Tibial artery (tissue), 4 donors: ENCODE data around the gene PPM1L.

Experiments
- DNase-seq, 2 donors: peaks; one replicate each; pipeline ENCODE4 v3.0.0-alpha.2; 2019
- H3K27ac ChIP-seq, 2 donors: fragments of 200-600 bp; sonication (generic) in 1 of 2; 1 replicate in 1 of 2; 2 replicates in 1 of 2; pipeline ENCODE4 v1.5.1; 2018 to 2019; ENCODE audit warnings: mild to moderate bottlenecking in 1 of 2
- H3K27me3 ChIP-seq, 2 donors: fragments of 200-600 bp; sonication (generic) in 1 of 2; one replicate each; pipeline versions ENCODE4 v1.5.1 to v1.6.0; 2016 to 2019
- H3K36me3 ChIP-seq, 3 donors: fragments of 200-600 bp; sonication (generic) in 2 of 3; one replicate each; pipeline ENCODE4 v1.5.1; 2016 to 2019; ENCODE audit warnings: mild to moderate bottlenecking in 2 of 3
- H3K4me1 ChIP-seq, 4 donors: fragments of 200-600 bp; sonication (generic) in 2 of 4; 1 replicate in 3 of 4; 2 replicates in 1 of 4; pipeline ENCODE4 v1.5.1; 2016 to 2019
- H3K4me3 ChIP-seq, 2 donors: fragments of 200-600 bp; sonication (generic) in 1 of 2; 1 replicate in 1 of 2; 2 replicates in 1 of 2; pipeline ENCODE4 v1.5.1; 2018 to 2019; ENCODE audit warnings: mild to moderate bottlenecking in 2 of 2
- H3K9me3 ChIP-seq, 3 donors: fragments of 200-600 bp; sonication (generic) in 1 of 3; one replicate each; pipeline ENCODE4 v1.5.1; 2016 to 2019
- CTCF ChIP-seq, 2 experiments: fragments of 200-600 bp in 1 of 2; fragments of 450-650 bp in 1 of 2; IDR thresholded peaks; one replicate each; pipeline ENCODE4 v1.5.1; 2017 to 2019; ENCODE audit warnings: antibody characterized with exemption in 2 of 2, mild to moderate bottlenecking in 1 of 2, moderate library complexity in 1 of 2
- intact Hi-C: fragments of 100-400 bp; cut with DNase I; formaldehyde crosslinking; loops from one replicate; pipeline ENCODE4 v1.15.0; 2023; ENCODE audit warnings: low total_unique reads

PPM1L gene

GRCh38 chr3:160893207-160893606, 137.2 kb downstream of the PPM1L start:
- no peaks in the 10 kb centered on the region for H3K9me3 ChIP-seq
- H3K36me3 ChIP-seq = no peaks in the 10 kb centered on the region
- no peak for DNase-seq
- no peak for TF ChIP-seq CTCF (IDR thresholded peaks at IDR 0.05)
- no peaks in the 10 kb centered on the region for H3K27me3 ChIP-seq
- H3K4me3 ChIP-seq = no peak overlapping the region
- intact Hi-C loops = no loop called here
- H3K27ac ChIP-seq = no peak overlapping the region
- H3K4me1 ChIP-seq = no peaks in the 10 kb centered on the region

GRCh38 chr3:160904691-160905090, 148.7 kb downstream of the PPM1L start:
- no peak for TF ChIP-seq CTCF (IDR thresholded peaks at IDR 0.05)
- Histone ChIP-seq H3K4me3 (no peak overlapping the region), H3K9me3 (peaks cover 0 to 5% (median 0%) of the 10 kb centered on the region in 3 donors), H3K27ac (no peak overlapping the region), H3K4me1 (no peaks in the 10 kb centered on the region), H3K36me3 (no peaks in the 10 kb centered on the region), H3K27me3 (no peaks in the 10 kb centered on the region)
- no peak for DNase-seq
- intact Hi-C loops = no loop called here

GRCh38 chr3:160906646-160907045, 150.6 kb downstream of the PPM1L start:
- intact Hi-C loops = no loop called here
- H3K4me3 ChIP-seq = no peak overlapping the region
- no peaks in the 10 kb centered on the region for H3K27me3 ChIP-seq
- DNase-seq = no peak
- H3K27ac ChIP-seq = no peak overlapping the region
- no peak for TF ChIP-seq CTCF (IDR thresholded peaks at IDR 0.05)
- H3K4me1 ChIP-seq = peaks cover 0 to 5% (median 0%) of the 10 kb centered on the region in 4 donors
- peaks cover 0 to 5% (median 0%) of the 10 kb centered on the region in 3 donors for H3K9me3 ChIP-seq
- H3K36me3 ChIP-seq = no peaks in the 10 kb centered on the region

- Histone ChIP-seq H3K9me3 (peaks cover 0 to 5% (median 0%) of the 10 kb centered on the region in 3 donors), H3K4me1 (peaks cover 0 to 5% (median 0%) of the 10 kb centered on the region in 4 donors), H3K27ac (no peak overlapping the region), H3K4me3 (no peak overlapping the region), H3K27me3 (no peaks in the 10 kb centered on the region), H3K36me3 (no peaks in the 10 kb centered on the region)
- intact Hi-C loops = no loop called here
- DNase-seq = no peak
- no peak for TF ChIP-seq CTCF (IDR thresholded peaks at IDR 0.05)
Measured at GRCh38 chr3:160909917-160910316, 153.9 kb downstream of the PPM1L start.

GRCh38 chr3:160911411-160911810, 155.4 kb downstream of the PPM1L start:
- peaks cover 0 to 2% (median 0%) of the 10 kb centered on the region in 3 donors for H3K9me3 ChIP-seq
- H3K27me3 ChIP-seq = no peaks in the 10 kb centered on the region
- H3K4me1 ChIP-seq = peaks cover 0 to 5% (median 0%) of the 10 kb centered on the region in 4 donors
- no peak for DNase-seq
- no peak for TF ChIP-seq CTCF (IDR thresholded peaks at IDR 0.05)
- no peaks in the 10 kb centered on the region for H3K36me3 ChIP-seq
- H3K4me3 ChIP-seq = no peak overlapping the region
- no peak overlapping the region for H3K27ac ChIP-seq
- intact Hi-C loops = no loop called here

GRCh38 chr3:160916472-160916871, 160.4 kb downstream of the PPM1L start:
- H3K36me3 ChIP-seq = no peaks in the 10 kb centered on the region
- H3K27me3 ChIP-seq = no peaks in the 10 kb centered on the region
- DNase-seq = no peak
- no peaks in the 10 kb centered on the region for H3K9me3 ChIP-seq
- intact Hi-C loops = no loop called here
- H3K4me3 ChIP-seq = no peak overlapping the region
- no peak for TF ChIP-seq CTCF (IDR thresholded peaks at IDR 0.05)
- peaks cover 0 to 6% (median 0%) of the 10 kb centered on the region in 4 donors for H3K4me1 ChIP-seq
- no peak overlapping the region for H3K27ac ChIP-seq
